Medulla oblongata (tissue), 1 donor: ENCODE measurements around the gene KCTD13.
"Not testable (repeated sequence)": the region's sequence is repeated elsewhere in the genome, so short reads cannot be mapped to it uniquely, and the experiment has no call there.

ENCODE experiments used
- DNase-seq: peaks from one replicate; pipeline ENCODE4 v3.0.0-alpha.2; 2015; ENCODE audit errors: extremely low spot score

The KCTD13 gene

GRCh38 chr16:29907973-29908372 is 18.1 kb downstream of the KCTD13 start:
- DNase-seq, result no peak

DNA sequence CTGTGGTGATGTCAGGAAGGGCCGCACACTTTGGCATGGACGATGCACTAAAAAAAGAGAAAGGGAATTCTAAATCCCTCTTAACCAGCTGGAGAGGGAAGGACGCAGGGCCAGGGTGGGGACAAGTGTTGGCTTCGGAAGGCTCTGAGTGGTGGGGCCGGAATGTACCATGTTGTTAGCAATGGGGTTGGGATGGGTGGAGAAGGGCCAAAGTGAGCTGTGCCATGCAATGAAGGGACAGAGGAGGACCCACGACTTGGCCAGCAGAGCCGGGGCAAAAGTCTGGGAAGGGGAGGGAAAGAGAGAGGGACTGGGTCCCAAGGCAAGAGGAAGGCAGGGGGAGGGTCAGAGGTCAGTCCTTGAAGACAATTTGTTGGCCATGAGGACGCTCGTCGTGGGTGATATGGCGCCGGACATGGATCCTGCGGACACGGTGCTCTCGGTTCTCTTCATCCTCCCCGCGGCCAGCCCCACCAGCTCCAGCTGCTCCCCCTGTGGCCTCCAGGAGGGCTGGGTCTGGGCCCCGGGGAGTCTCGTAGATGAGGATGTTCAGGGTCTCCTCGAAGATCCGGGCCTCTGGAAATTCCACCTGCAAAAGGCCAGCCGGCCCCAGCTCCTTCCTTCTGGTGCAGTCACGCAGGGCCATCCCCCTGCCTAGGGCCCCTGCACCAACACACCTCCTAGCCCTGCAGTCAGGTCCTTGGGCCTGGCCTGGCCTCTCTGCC is 19.3 kb downstream of the KCTD13 start:
- DNase-seq, result no peak

- DNase-seq, result no peak
Measured at GRCh38 chr16:29905668-29906067, 20.4 kb downstream of the KCTD13 start.

DNA sequence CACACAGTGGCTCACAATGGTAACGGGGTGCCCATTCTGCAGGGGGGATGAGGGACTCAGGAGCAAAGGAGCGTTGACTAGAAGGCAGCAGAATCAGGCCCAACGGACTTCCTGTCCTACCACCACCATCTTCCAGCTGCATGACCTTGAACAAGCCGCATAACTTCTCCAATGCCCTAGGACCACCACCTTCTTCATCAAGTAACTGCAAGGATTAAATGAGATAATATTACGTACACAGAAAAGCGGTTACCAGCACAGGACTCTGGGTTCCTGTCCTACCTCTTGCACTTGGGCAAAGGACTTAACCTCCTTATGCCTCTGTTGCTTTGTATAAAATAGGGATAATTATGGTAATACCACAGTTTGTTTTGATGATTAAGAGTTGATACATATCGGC is 21.1 kb downstream of the KCTD13 start:
- no peak for DNase-seq

DNA sequence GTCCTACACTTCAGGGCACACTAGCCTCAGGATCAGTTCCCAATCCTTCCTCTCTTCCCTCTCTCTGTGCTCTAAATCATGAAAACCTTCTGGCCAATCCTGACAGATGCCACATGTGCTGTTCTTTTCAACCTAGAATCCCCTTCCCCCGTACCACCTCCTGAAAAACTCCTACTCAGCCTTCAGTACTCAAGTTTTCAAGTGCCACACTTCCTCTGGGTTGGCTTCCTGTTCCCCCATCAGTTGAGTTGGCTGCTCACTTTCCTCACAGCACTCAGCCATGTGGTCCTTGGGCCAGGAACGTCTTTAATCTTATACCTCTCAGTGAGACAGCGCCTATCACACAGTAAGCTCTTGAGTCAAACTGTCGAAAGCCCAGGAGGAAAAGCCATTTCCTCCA is 22.4 kb downstream of the KCTD13 start:
- no peak for DNase-seq

GRCh38 chr16:29901607-29901945 is 24.4 kb downstream of the KCTD13 start:
- no peak for DNase-seq

DNA sequence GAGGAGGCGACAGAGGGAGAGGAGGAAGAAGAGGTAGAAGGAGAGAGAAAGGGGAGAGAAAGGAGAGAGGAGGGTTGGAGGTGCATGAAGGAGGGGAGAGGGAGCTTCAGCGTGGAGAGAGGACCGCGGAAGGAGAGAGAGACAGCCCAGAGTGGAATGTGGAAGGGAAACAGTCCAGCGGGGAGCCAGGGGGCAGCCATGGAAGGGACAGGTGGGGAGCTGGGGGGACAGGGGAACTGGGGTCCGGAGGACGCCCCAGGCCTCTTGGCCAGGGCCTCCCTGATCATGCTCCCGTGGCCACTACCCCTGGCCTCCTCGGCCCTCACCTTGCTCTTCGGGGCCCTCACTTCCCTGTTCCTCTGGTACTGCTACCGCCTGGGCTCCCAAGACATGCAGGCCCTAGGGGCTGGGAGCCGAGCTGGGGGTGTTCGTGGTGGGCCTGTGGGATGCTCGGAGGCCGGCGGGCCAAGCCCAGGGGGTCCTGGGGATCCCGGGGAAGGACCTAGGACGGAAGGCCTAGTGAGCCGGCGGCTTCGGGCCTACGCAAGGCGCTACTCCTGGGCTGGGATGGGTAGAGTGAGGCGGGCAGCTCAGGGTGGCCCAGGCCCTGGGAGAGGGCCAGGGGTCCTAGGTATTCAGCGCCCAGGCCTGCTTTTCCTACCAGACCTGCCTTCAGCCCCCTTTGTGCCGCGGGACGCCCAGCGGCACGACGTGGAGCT is 25.0 kb downstream of the KCTD13 start:
- no peak for DNase-seq

GRCh38 chr16:29900102-29900887 is 25.7 kb downstream of the KCTD13 start, which contains the start of gene ASPHD1:
TSS of gene ASPHD1 (plus strand) at chr16:29900488. CDS start at chr16:29900972, 484 bp downstream.
- peak; percentile 86 for DNase-seq

GRCh38 chr16:29899516-29900101 is 26.4 kb downstream of the KCTD13 start, which contains the start of gene SEZ6L2:
TSS of gene SEZ6L2 (minus strand) at chr16:29899550. CDS start at chr16:29899019, 531 bp downstream.
- DNase-seq, result peak; percentile 81

DNA sequence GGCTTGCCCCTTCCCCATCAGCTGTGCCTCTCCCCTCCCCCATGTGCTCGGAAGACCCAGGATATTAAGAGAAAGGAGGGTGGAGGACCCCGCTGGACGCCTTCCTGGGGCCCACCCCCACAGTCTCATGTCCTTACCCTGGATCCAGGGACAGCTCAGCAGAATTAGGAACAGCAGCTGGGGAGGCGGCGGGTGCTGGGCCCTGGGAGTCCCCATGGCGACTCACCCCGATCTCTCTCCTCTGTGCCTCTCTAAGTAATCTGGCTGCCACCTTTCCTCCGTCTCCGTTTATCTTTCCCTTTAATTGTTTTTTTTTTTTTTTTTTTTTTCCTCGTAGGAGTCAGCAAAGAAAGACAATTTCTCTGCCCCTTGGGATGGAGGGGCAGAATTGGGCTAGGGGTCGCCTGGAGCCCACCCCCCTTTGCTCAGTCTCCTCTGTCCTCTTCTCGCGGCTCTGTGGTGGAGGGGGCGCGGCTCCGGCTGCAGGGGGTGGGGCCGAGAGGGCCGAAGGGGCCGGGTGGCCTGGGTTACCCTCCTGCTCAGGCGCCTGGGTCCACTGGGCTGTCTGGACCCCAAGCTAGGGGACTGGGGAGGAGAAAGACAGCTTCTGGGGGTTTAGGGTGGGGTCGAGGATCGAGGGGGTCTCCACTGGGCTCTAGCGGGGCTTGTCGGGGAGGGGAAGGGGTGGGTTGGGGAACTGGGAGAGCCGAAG is 27.1 kb downstream of the KCTD13 start:
- DNase-seq, result no peak

- DNase-seq, result no peak
Measured at GRCh38 chr16:29898135-29898803, 27.8 kb downstream of the KCTD13 start.

- no peak for DNase-seq
Measured at GRCh38 chr16:29897333-29897732, 28.7 kb downstream of the KCTD13 start.

GRCh38 chr16:29896841-29897240 is 29.2 kb downstream of the KCTD13 start:
- DNase-seq, result no peak

GRCh38 chr16:29894352-29894751 is 31.7 kb downstream of the KCTD13 start:
- DNase-seq, result no peak

DNA sequence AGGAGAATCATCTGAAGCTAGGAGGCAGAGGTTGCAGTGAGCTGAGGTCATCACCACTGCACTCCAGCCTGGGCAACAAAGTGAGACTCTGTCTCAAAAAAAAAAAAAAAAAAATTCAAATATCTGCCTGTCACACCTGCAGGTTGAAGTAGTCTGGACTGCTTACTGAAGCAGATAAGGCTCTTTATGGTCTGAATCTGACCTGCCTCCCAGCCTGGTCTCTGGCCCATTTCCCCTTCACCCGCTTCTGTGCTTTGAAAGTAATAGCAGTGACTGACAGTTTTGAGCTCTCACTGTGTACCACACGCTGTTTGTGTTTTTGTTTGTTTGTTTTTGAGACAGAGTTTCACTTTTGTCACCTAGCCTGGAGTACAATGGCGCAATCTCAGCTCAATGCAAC is 32.5 kb downstream of the KCTD13 start:
- DNase-seq, result no peak

DNA sequence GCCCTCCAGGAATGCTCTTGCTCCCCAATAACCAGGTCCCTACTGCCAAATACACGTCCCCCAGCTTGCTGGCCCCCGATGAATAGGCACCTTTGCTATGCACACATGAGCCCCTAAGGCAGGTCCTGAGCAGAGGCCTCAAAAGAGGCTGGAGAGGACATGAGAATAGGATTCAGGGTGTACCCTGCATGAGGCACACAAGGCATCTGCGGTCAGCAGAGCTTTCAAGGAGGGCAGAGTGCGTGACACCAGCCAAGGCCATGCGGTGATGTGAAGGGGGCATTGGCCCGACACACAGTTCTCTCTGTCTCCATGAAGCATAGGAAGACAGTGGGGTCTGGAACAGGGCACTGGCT is 33.6 kb downstream of the KCTD13 start:
- DNase-seq, result no peak

GRCh38 chr16:29891525-29892457 is 34.2 kb downstream of the KCTD13 start:
- no peak for DNase-seq

DNA sequence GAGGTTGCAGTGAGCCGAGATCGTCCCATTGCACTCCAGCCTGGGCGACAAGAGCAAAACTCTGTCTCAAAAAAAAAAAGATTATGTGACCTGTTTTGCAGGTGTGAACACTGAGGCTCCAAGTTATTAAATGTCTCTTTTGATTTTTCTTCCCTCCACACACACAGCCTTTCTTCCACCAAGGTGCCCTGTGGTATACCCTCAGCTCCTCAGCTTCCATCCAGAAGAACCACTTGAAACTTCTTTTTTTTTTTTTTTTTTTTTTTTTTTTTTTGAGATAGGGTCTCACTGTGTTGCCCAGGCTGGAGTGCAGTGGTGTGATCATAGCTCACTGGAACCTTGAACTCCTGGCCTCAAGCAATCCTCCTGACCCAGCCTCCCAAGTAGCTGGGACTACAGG is 36.7 kb downstream of the KCTD13 start:
- not testable (repeated sequence) for DNase-seq

- DNase-seq, result no peak
Measured at GRCh38 chr16:29883987-29884386, 42.0 kb downstream of the KCTD13 start.

GRCh38 chr16:29881050-29881449 is 45.0 kb downstream of the KCTD13 start:
- DNase-seq, result no peak
